ENCODE data around the gene DNAJC17. TPM values are rescaled to one million over a fixed set of nuclear protein-coding genes. Genes with fewer than 3 reads are reported as not detected.

The DNAJC17 gene
- total RNA-seq, 1 experiment from 2014 or later = 36.1 TPM

- Histone ChIP-seq H4K20me1 (ENCODE audit: insufficient read depth) (no peaks in the 10 kb centered on the region), H3K9me2 (ENCODE audit: insufficient read depth) (no peaks in the 10 kb centered on the region), H3K4me2 (ENCODE audit: low read length) (peak within 1 kb of the TSS; percentile 97), H3K9me3 (ENCODE audit: control insufficient read depth in 1 of 2, insufficient read depth in 1 of 2, low read depth in 1 of 2, low read length in 2 of 2) (no peaks in the 10 kb centered on the region), H3K36me3 (ENCODE audit: control insufficient read depth in 1 of 2, insufficient read depth in 2 of 2, low read length in 2 of 2) (peaks cover 12% of the 10 kb centered on the region in 2 experiments; a peak in 3 of 4 replicates), H3K79me2 (ENCODE audit: insufficient read depth, low read length) (peaks cover 35% of the 10 kb centered on the region), H3K27ac (ENCODE audit: low read depth, low read length) (peak within 1 kb of the TSS; percentile 74), H3K9ac (ENCODE audit: low read length) (peak within 1 kb of the TSS; percentile 79), H3K27me3 (ENCODE audit: insufficient read depth, low read length) (no peaks in the 10 kb centered on the region), H2AFZ (ENCODE audit: low read depth, low read length, poor library complexity, severe bottlenecking) (peak within 1 kb of the TSS; percentile 86), H3K4me1 (ENCODE audit: control insufficient read depth in 1 of 2, insufficient read depth in 2 of 2, low read length in 2 of 2) (peaks cover 7 to 17% of the 10 kb centered on the region in 2 experiments), H3K4me3 (replicated peaks in 1 of 2; ENCODE audit: low read depth in 1 of 2, low read length in 2 of 2) (peak within 1 kb of the TSS; percentile 99)
- peak; percentile 80 for DNase-seq (ENCODE audit: low read depth, low spot score)
- BruUV-seq (replicated peaks) = TSS peak; percentile 99
- CTCF ChIA-PET = no interaction called here
- ATAC-seq = peak; percentile 93
- POLR2A ChIA-PET = no interaction called here
- intact Hi-C loops (cut with micrococcal nuclease) = no loop called here
- RAD21 ChIA-PET (ENCODE audit: low non-redundant PET in 1 of 2, low total read pairs in 2 of 2, uncharacterized antibody in 2 of 2, unreplicated experiment in 2 of 2) = no interaction called here
- TF ChIP-seq SIN3A (IDR thresholded peaks at IDR 0.05; ENCODE audit: low read depth) (no peak; the same call in 1 of the 2 replicates), SRF (IDR thresholded peaks at IDR 0.05; ENCODE audit: low read depth) (peak; percentile 95), ELF1 (IDR thresholded peaks at IDR 0.05; ENCODE audit: borderline replicate concordance, low read depth) (no peak), JUND (IDR thresholded peaks at IDR 0.05) (no peak), CEBPB (IDR thresholded peaks at IDR 0.05; ENCODE audit: low read depth) (no peak), CTCF (IDR thresholded peaks at IDR 0.05 in 2 of 3, conservative IDR thresholded peaks at IDR 0.05 in 1 of 3; ENCODE audit: borderline replicate concordance in 1 of 3, insufficient read depth in 1 of 3, low read depth in 2 of 3, low read length in 2 of 3) (no peak), EGR1 (IDR thresholded peaks at IDR 0.05; ENCODE audit: low read depth) (no peak), SP1 (IDR thresholded peaks at IDR 0.05; ENCODE audit: low read depth) (peak; percentile 76), RAD21 (IDR thresholded peaks at IDR 0.05; ENCODE audit: low read depth) (peak; percentile 19; the same call in 1 of the 2 replicates), POLR2A (IDR thresholded peaks at IDR 0.05; ENCODE audit: borderline replicate concordance, extremely low read depth, insufficient read depth, insufficient read length) (peak; percentile 74), ZNF274 (IDR thresholded peaks at IDR 0.05; ENCODE audit: low read depth, low read length) (no peak), YY1 (IDR thresholded peaks at IDR 0.05; ENCODE audit: extremely low read depth, insufficient replicate concordance, low read depth, low read length) (peak; percentile 73), POLR2AphosphoS5 (IDR thresholded peaks at IDR 0.05; ENCODE audit: low read depth, low read length) (peak; percentile 70), EZH2phosphoT487 (IDR thresholded peaks at IDR 0.05; ENCODE audit: borderline replicate concordance) (no peak), ZFX (IDR thresholded peaks at IDR 0.05) (peak; percentile 52; the same call in 1 of the 2 replicates)
- TF ChIP-seq, protein P1, sequence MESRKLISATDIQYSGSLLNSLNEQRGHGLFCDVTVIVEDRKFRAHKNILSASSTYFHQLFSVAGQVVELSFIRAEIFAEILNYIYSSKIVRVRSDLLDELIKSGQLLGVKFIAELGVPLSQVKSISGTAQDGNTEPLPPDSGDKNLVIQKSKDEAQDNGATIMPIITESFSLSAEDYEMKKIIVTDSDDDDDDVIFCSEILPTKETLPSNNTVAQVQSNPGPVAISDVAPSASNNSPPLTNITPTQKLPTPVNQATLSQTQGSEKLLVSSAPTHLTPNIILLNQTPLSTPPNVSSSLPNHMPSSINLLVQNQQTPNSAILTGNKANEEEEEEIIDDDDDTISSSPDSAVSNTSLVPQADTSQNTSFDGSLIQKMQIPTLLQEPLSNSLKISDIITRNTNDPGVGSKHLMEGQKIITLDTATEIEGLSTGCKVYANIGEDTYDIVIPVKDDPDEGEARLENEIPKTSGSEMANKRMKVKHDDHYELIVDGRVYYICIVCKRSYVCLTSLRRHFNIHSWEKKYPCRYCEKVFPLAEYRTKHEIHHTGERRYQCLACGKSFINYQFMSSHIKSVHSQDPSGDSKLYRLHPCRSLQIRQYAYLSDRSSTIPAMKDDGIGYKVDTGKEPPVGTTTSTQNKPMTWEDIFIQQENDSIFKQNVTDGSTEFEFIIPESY (IDR thresholded peaks at IDR 0.05; ENCODE audit: extremely low read depth, insufficient replicate concordance, low read length) = no peak
- TF ChIP-seq, protein P2, sequence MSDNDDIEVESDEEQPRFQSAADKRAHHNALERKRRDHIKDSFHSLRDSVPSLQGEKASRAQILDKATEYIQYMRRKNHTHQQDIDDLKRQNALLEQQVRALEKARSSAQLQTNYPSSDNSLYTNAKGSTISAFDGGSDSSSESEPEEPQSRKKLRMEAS (IDR thresholded peaks at IDR 0.05) = peak; percentile 84
- TF ChIP-seq, protein P3, sequence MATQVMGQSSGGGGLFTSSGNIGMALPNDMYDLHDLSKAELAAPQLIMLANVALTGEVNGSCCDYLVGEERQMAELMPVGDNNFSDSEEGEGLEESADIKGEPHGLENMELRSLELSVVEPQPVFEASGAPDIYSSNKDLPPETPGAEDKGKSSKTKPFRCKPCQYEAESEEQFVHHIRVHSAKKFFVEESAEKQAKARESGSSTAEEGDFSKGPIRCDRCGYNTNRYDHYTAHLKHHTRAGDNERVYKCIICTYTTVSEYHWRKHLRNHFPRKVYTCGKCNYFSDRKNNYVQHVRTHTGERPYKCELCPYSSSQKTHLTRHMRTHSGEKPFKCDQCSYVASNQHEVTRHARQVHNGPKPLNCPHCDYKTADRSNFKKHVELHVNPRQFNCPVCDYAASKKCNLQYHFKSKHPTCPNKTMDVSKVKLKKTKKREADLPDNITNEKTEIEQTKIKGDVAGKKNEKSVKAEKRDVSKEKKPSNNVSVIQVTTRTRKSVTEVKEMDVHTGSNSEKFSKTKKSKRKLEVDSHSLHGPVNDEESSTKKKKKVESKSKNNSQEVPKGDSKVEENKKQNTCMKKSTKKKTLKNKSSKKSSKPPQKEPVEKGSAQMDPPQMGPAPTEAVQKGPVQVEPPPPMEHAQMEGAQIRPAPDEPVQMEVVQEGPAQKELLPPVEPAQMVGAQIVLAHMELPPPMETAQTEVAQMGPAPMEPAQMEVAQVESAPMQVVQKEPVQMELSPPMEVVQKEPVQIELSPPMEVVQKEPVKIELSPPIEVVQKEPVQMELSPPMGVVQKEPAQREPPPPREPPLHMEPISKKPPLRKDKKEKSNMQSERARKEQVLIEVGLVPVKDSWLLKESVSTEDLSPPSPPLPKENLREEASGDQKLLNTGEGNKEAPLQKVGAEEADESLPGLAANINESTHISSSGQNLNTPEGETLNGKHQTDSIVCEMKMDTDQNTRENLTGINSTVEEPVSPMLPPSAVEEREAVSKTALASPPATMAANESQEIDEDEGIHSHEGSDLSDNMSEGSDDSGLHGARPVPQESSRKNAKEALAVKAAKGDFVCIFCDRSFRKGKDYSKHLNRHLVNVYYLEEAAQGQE (IDR thresholded peaks at IDR 0.05; ENCODE audit: low read depth) = no peak
- TF ChIP-seq, protein P4, sequence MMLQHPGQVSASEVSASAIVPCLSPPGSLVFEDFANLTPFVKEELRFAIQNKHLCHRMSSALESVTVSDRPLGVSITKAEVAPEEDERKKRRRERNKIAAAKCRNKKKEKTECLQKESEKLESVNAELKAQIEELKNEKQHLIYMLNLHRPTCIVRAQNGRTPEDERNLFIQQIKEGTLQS (IDR thresholded peaks at IDR 0.05) = no peak
These were observed 52.1 kb downstream of the DNAJC17 start, which contains the start of gene RMDN3 for GRCh38 chr15:40754883-40755811. Gene RMDN3 (minus strand): TSS chr15:40755254. CDS start chr15:40754783, 471 bp downstream.

Data from HCT116 (cell line).